HT-29 (cell line): ENCODE results near the gene GREM2. TPM values are rescaled to one million over a fixed set of nuclear protein-coding genes. Genes with fewer than 3 reads are reported as not detected.

Experiments used
- DNase-seq: peaks from one replicate; pipeline ENCODE4 v3.0.0-alpha.2; 2015; ENCODE audit warnings: low spot score
- total RNA-seq: library from RNA; depleted of rRNA; stranded (reverse); fragments of >200 nt; shearing (Covaris generic); gene quantifications from 2 replicates; pipeline ENCODE4 v1.2.3, GENCODE V29; 2014

GREM2 gene
- total RNA-seq, 1 experiment from 2014 or later, result not detected

DNA sequence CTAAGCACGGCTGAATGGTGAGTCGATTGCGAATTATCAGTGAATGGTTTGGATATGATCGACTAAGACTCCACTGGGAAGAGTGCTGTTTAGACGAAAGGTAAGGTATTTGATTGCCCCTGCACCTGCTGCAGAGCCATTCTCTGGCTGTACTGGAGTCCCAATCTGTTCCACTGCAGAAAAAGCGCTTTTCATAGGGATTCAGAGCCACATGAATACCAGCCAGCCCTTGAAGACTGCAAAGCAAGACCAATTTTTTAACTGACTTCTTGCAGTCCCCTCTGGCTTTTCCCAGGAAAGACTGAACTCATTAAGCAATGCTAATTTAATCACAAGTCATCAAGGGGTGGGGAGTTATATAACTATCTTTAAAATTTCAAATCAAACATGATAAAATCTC lies 1.3 kb downstream of the GREM2 start:
- no peak for DNase-seq

DNA sequence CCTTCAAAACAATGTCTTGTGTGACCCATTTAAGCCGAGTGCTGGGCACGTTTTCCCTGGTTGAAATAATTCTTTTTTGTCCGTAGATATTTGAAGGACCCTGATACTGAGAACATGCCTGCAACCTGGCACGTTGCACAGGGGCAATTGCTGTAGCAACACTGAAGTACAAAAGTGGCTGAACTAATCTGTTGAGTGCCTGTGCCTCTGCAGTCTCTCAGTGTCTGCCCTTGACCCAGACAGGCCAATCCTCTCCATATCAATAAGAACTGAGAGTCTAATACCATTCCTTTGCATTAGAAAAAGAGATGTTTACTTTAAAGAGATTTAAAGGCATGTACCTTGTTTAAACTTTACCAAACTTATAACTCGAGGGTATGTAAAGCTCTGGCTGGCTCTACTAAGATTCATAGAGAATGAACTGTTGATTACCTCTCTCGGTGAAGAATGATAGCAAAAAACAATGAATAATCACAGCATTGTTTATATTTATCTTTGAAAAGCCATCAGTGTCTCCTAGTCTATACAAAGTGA lies 2.4 kb downstream of the GREM2 start:
- no peak for DNase-seq

DNA sequence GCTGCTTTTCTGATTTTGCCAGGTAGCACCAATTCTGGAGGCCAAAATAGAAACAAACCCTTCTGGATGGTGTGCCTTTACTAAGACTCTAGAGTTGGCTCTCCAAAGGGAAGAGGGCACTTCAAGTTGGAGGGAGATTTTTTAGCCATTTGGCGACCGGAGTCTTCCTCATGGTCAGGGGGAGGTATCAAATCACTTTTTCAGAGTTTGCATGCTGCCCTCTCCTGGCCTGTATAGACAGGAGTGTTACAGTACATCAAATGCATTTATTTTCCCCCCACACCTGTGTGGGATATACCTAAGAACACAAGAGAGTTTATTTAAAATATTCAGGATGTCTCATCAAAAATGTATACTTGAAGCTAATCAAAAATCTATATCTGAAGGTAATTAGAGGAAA lies 3.2 kb downstream of the GREM2 start:
- DNase-seq, result peak; percentile 51

DNA sequence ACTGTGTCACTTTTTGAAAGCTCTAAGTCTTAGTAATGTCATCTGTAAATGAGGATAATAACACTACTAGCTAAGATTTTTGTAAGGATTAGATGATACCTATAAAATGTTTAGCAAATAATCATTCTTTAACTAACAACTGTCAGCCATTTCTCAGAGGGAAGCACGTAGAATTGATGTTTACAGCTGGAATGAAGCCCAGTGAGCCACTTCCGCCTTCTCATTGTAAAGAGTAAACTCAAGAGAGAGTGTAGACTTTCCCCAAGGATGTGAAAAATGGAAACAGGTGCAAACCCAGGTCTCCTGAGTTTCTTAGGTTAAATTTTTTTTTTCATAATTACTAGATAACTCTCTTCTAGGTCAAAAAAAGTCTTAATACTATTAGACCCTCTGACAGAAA lies 4.9 kb downstream of the GREM2 start:
- DNase-seq, result no peak

DNA sequence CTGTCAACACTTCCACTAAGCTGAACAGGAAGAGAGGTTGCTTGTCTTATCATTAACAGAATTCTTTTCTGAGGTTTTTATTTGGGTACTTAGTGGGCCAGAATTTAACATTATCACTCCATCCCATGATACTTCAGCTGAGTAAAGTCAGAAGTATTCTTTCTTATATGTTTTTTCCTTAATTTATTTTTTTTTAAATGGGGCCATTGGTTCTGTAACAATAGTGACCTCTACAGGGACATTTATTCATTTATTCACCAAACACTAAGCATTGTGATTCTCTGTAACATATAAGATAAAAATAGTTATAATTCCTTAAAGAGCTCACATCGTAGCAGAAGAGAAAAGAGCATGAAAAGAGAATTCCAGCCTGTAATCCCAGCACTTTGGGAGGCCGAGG lies 9.8 kb downstream of the GREM2 start:
- no peak for DNase-seq

DNA sequence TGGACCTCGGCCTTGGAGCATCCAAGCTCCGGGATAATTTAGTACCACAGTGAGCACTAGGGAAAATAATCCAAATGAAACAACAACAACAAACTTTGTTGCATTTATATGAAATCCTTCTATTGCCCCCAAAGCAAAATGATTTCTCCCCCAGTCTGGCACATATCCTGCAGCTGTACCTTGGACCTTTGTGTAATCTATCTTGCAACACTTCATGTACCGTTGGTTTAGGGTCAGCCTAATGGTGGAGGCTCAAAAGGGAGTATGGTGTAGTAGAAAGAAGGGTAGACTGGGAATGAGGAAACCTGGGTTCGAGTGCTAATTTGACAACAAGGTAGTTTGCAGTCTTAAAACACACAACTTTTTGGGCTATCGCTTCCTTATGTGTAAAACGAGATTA lies 12.1 kb downstream of the GREM2 start:
- DNase-seq, result no peak

DNA sequence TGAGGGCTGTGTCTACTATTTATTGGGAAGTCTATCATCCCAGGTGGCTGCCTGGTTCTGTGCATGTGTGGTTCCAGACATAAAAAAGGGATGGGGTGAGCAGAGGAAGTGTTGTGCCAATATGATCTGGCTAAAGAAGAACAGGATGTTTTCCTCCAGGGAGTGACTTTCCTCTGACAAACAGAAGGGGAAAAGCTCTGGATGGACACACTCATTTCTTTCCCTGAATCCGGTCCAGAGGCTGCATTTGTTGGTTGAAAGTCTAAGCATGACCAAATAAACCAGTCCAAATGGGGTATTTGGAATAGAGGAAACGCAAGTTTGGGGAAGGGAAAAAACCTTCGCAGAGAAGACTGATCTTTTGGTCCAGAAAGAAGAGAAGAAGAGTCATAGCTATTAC lies 12.7 kb downstream of the GREM2 start:
- no peak for DNase-seq

DNA sequence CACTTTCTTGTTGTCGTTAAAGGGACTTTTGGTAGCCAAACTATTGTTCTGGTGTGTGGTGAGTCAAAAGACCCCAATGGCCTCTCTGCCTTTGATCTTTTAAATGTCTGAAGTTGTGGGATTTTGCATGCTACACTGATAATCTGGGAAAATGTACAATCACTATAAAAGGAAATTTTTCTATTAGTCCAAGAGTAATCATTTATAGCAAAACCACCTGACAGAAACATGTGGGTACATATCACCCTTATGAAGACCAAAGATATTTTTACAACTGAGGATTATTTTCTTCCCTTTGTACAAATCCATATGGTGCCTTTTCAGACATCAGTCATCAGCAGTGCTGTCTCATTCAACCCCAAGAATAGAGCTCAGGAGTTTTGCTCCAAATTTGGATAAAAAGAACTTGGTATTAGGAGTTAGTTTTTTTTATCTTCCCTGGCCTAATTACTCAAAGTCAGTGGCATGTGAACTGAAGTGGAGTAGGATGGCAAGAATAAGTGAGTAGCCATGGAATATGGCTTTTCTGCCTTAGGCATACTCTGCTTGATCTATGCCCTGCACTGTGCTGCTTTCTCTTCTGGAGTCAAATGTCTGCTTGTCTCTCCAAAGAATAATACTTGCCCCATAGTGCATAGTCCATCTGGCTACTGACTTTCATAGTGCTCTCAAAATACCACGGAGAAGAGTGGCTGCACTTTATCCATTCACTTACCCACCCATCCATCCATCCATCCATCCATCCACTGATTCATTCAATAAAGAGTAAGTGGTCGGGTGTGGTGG lies 13.5 kb downstream of the GREM2 start:
- no peak for DNase-seq

DNA sequence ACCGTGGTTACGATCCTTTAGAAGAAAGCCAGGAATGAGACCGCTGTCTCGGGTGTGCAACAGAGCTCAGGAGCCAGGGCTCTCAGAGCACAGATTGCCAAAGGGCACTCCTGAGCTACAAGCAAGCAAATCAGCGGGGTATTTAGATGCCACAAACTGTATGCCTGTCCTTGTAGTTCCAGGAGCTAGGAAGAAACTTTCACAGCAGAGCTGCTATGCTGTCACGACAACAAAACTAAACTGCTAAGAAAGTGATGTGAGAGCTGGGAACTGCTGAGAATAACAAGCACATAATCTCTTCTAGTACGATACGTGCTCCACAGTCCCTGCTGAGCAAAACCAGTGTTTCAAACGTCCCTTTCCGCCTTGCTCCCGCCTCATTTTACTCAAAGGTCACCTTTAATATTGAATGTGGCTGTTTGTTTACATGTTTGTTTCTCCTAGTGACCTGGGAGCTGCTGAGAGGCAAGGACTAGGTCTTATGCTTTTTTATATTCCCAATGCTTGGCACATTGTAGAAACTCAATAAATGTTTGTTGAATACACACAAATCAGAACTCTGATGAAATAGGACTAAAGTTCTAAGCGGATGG lies 14.7 kb downstream of the GREM2 start:
- no peak for DNase-seq

DNA sequence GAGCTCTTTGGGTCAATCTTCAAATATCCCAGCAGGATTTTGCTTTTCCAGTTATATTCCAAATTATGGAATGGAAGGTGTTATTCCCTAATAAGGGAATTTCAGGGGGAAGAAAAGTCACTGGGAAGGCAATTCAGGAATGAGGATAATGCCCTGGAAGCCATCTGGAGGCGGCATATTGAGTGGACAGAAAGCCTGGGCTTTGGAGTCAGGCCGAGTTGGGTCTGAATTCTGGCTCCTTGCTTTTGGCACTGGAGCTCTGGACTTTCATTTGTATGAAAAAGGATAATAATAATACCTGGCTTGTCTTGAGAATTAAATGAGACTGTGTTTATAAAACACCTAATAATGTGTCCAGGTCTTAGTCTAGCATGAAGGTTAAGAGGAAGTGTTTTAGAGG lies 16.5 kb downstream of the GREM2 start:
- DNase-seq, result no peak

DNA sequence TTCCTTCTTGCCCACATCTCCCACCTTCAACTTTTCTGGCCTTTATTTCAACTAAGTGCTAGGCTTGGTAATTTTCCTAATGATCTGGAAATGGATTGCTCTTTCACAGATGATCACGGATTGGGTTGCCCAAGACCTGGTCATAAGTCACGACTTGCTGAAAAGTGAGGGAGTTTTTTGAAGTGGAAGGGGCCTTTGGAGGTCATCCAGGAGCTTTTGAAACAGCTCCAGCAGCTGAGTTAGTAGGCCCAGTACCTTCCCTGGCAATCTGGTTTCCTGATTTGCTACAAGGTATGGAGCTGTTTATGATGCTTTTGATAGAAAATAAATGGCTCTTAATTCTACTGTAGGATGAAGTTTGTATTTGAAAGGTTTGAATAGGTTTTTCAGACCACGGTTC lies 20.4 kb downstream of the GREM2 start:
- DNase-seq, result no peak

DNA sequence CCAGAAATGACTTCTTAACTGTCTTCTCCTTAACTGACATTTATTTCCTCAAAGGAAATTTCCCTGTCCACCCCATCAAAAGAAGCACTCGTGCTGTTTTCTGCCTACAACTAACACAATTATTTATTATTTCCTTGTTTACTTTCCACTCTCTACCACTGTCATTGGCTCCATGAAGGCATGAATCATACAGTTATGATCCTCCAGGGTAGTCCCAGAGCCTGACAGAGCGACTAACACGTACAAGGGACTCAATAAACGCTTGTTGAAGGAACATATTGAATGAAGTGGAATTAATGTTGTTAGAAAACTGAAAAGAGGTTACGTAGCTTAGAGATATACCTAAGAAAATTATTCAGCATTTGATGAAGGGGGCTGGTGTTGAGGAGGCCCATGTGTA lies 20.9 kb downstream of the GREM2 start:
- DNase-seq, result no peak

DNA sequence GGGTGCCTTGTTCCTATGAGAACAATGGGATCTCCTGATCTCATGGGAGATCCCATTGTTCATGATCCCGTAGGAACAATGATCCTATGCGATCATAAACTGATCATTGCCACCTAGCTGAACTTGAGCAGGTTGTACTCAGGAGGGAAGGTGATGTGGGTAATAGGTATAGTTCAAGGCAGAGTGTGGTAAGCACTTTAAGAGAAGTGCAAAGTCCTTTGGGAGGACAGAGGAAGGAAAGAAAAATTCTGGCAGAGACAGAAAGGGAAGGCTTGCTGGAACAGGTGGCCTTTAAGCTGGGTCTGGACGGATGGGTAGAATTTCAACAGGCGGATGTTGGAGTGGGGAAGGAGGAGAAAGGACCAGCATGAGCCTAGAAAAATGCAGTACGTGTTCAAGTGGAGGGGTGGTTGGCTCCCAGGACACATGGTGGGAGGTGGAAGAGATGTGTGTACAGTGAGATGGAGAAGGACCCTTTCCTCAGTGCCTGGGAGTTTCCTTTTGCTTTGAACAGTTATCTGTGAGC lies 22.3 kb downstream of the GREM2 start:
- no peak for DNase-seq

DNA sequence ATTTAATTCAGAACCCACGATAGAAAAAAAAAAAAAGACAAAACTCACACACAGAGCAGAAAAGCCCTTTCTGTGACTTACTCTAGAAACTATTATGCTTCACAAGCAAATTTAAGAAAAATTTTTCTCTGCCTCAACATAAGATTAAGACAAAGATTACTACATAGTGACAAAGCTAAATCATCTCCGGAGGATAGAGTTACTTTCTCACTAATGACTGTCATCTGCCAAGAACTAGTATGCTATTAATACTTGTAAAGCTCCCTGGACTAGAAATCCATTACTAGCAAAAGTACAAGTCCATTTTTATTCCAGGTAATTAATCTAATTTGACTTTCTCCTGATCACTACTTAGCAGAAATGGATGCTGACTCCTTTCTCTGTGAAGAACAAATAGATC lies 25.9 kb downstream of the GREM2 start:
- DNase-seq, result no peak

DNA sequence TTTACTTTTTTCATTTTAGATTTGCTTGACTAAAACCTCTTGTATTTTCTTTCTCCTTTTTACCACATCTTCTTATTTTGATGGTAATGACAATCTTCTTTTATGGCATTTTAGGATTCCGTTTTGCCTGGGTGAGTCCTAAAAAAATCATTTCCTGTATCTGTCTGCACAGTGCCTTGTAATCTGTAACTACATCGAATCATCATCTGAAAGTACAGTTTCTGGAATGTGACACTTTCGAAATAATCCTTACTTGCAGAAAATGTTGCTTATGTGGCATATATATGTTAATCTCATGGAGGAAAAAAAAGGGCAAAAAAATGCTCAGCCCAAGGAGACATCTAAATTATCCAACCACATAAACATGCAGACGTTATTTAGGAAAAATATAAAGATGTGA lies 29.0 kb downstream of the GREM2 start:
- no peak for DNase-seq

DNA sequence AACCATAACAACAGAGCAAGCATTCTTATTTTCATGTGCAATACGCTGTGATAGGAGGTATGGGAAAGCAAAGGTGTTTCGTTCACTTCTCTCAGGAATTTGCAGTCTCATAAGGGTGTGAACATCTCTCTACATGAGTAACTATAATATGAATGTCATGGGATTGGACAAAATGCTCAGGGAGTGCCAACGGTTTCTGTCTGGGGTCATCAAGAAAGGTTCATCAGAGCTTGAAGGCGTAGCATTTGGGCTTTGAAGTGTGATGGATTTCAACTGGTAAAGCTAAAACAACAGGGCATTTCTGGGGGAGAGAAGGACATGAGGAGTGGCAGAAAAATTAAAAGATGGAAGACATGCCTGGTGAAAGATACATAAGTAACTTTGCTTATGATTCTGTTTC lies 32.4 kb downstream of the GREM2 start:
- DNase-seq, result no peak

DNA sequence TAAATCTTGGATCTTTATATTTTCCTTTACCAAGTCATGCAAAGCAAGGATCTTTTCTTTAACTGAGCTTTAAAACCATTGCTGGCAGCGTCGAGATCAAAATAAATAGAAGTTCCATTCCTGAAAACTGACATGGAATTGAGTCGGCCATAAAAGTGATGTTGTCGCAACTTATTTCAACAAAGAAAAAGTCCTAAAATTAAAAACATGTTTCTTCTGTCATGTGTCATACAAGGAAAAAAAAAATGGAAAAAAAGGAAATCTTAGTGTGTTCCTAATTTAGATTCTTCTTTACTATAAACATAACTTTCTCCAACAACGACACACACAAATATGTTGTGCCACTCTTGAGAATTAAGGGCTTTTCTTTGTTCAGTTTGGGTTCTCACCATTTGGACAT lies 34.9 kb downstream of the GREM2 start:
- no peak for DNase-seq

DNA sequence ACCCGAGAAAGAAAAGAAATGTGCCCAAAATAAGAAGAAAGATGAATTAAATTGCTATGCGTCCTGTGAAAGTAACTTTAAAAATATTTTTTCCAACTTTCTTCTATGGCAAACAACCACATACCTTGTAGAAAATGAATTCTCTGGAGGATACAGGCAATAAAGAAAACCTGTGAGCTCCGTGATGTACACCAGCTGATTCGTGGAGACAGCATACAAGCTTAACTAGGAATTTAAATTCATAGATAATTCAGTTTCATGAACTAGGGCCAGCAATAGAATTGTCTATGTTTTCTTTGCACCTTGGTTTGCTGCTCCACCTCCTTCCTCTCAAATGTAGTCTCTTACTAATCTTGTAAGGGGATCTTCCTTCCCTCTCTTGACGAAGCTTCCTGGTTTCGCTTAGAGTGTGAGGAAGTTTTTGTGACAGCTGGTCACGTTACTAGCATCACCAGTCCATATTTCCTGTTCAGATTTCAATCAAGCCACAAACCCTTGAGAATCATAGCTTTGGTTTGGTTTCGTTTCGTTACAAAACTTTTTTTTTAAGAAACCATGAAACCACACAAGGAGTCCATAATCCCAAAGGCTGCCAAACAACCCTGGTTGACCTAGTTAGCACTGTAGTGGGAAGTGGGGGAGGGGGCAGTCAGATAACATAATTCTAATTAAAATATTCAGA lies 35.8 kb downstream of the GREM2 start:
- DNase-seq, result peak; percentile 9

DNA sequence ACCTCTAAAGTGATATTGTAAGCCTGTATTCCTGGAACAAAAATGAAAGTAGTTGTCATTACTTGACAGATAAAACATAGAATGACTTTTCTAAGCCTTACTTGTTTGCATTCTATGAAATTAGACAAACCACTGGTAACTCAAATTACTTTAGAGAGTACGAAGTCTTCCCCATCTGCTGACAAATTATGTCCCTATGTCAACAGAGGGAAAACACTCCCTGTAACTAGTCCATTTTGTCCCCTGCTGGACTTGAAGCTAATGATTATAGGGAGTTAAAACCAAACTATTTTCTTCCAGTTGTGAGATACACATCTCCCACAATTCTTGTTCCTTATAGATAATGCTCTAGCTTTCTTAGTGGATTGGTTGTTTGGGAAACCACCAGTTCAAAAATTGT lies 39.6 kb downstream of the GREM2 start:
- DNase-seq, result no peak

DNA sequence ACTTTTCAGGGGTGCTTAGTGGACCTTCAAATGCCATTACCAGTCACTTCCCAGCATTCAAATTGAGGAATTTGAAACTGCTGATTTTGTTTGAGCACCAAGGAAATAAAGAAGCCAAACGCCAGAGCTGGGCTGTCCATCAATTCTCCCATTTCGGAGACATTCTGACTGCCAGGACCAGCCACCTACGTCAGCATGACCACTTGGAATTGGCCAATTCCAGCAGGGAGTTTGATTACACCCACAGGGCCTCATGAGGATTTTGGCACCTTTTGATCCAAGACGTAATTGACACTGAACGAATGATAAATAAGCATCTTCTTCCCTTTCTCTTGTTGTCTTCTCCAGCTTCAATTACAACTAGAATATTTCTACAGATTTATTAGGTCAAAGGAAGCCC lies 40.2 kb downstream of the GREM2 start:
- DNase-seq, result no peak

DNA sequence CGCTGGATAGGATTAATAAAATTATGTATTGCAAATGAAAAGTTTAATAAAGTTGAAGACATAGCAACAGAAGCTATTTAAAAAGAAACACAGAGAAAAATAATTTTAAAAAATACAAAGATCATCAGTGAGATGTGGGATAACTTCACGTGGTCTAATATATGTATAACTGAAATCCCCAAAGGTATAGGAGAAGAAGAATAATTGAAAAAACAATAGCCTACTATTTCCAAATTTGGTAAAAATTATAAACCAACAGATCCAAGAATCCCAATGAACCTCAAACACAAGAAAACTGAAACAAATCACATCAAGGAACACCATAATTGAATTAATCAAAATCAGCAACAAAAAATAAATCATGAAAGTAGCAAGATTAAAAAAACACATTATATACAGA lies 44.9 kb downstream of the GREM2 start:
- no peak for DNase-seq

DNA sequence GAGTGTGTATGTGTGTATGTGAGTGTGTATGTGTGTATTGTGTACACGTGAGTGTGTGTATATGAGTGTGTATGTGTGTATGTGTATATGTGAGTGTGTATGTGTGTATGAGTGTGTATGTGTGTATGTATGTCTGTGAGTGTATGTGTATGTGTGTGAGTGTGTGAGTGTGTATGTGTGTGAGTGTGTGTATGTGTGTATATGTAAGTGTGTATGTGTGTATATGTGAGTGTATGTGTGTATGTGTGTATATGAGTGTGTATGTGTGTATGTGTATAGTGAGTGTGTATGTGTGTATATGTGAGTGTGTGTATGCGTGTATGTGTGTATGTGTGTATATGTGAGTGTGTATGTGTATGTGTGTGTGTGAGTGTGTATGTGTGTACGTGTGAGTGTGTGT lies 49.2 kb downstream of the GREM2 start:
- DNase-seq, result no peak
